ENCODE measurements around the gene C1orf167.

C1orf167 gene

GRCh38 chr1:11761988-11762406 is at the start of gene C1orf167:
C1orf167 (plus strand) TSS chr1:11762193; CDS start chr1:11764401, 2,208 bp downstream.
- no peak for DNase-seq

GRCh38 chr1:11712285-11712684 is 49.7 kb upstream of the C1orf167 start:
- no peak for DNase-seq

GRCh38 chr1:11713095-11713494 is 48.9 kb upstream of the C1orf167 start:
- no peak for DNase-seq

- DNase-seq = no peak
Observed at GRCh38 chr1:11714831-11715575, 47.0 kb upstream of the C1orf167 start.

GRCh38 chr1:11719313-11720032 is 42.5 kb upstream of the C1orf167 start:
- DNase-seq = no peak

GRCh38 chr1:11720033-11720376 is 42.0 kb upstream of the C1orf167 start:
- DNase-seq = no peak

- no peak for DNase-seq
Observed at GRCh38 chr1:11720525-11720924, 41.5 kb upstream of the C1orf167 start.

- no peak for DNase-seq
Observed at GRCh38 chr1:11721311-11721710, 40.7 kb upstream of the C1orf167 start.

GRCh38 chr1:11722538-11722937 is 39.5 kb upstream of the C1orf167 start:
- no peak for DNase-seq

GRCh38 chr1:11725616-11726015 is 36.4 kb upstream of the C1orf167 start:
- DNase-seq = no peak

- no peak for DNase-seq
Observed at GRCh38 chr1:11727119-11727518, 34.9 kb upstream of the C1orf167 start.

- no peak for DNase-seq
Observed at GRCh38 chr1:11728126-11728806, 33.7 kb upstream of the C1orf167 start.

- DNase-seq = no peak
Observed at GRCh38 chr1:11729155-11729497, 32.9 kb upstream of the C1orf167 start.

- no peak for DNase-seq
Observed at GRCh38 chr1:11729498-11730428, 32.2 kb upstream of the C1orf167 start.

GRCh38 chr1:11730429-11730891 is 31.5 kb upstream of the C1orf167 start:
- no peak for DNase-seq

- no peak for DNase-seq
Observed at GRCh38 chr1:11731691-11732283, 30.2 kb upstream of the C1orf167 start.

GRCh38 chr1:11733306-11733705 is 28.7 kb upstream of the C1orf167 start:
- no peak for DNase-seq

- no peak for DNase-seq
Observed at GRCh38 chr1:11735531-11735853, 26.5 kb upstream of the C1orf167 start.

- DNase-seq = peak; percentile 85
Observed at GRCh38 chr1:11735854-11736745, 25.9 kb upstream of the C1orf167 start, which contains the start of gene AGTRAP. AGTRAP (plus strand) TSS chr1:11736136; CDS start chr1:11736209, 73 bp downstream.

- DNase-seq = no peak
Observed at GRCh38 chr1:11736746-11737639, 25.0 kb upstream of the C1orf167 start.
